CD4-positive, alpha-beta memory T cell (primary cell): ENCODE results near the gene ARL2BP. TPM values are rescaled to one million over a fixed set of nuclear protein-coding genes. Genes with fewer than 3 reads are reported as not detected.

Experiments used
- CTCF ChIA-PET: fragments of 350-600 bp; sonication (Branson Sonifier 250); formaldehyde crosslinking; loops from one replicate; lab custom pipeline; 2021; ENCODE audit warnings: inconsistent platforms; ENCODE audit not compliant: partially characterized antibody; lab: Charles Lee
- POLR2A ChIA-PET: fragments of 350-600 bp; sonication (Branson Sonifier 250); formaldehyde crosslinking; loops from one replicate; lab custom pipeline; 2021; ENCODE audit not compliant: partially characterized antibody; lab: Charles Lee
- DNase-seq, 5 donors: peaks; one replicate each; pipeline versions ENCODE4 v3.0.0 to v3.0.0-alpha.2; 2020 to 2022; ENCODE audit warnings: mixed read lengths in 1 of 5
- H3K27ac ChIP-seq: one replicate; pipeline ENCODE4 v1.7.0; 2013; ENCODE audit warnings: low read depth, low read length
- H3K27me3 ChIP-seq: 2 replicates; pipeline ENCODE4 v1.7.0; 2013; ENCODE audit warnings: mild to moderate bottlenecking, low read length, moderate library complexity; ENCODE audit not compliant: insufficient read depth
- H3K36me3 ChIP-seq: 2 replicates; pipeline ENCODE4 v1.7.0; 2013; ENCODE audit warnings: mild to moderate bottlenecking, low read length, moderate library complexity; ENCODE audit not compliant: insufficient read depth
- H3K4me1 ChIP-seq: 2 replicates; pipeline ENCODE4 v1.7.0; 2013; ENCODE audit warnings: mild to moderate bottlenecking, low read length, moderate library complexity; ENCODE audit not compliant: insufficient read depth
- H3K4me3 ChIP-seq, 2 donors: one replicate each; pipeline ENCODE4 v1.7.0; 2013; ENCODE audit warnings: low read length in 2 of 2, mild to moderate bottlenecking in 1 of 2
- H3K9me3 ChIP-seq, 2 donors: one replicate each; pipeline ENCODE4 v1.7.0; 2013; ENCODE audit warnings: low read length in 2 of 2, control low read depth in 1 of 2; ENCODE audit not compliant: control insufficient read depth in 1 of 2
- H3K27ac Mint-ChIP-seq, 7 donors: one replicate each; pipeline ENCODE4 v1.8.0; 2020 to 2021; ENCODE audit warnings: mixed read lengths in 7 of 7, mild to moderate bottlenecking in 6 of 7, inconsistent platforms in 3 of 7, moderate library complexity in 3 of 7
- H3K27me3 Mint-ChIP-seq, 2 donors: one replicate each; pipeline ENCODE4 v1.8.0; 2020 to 2021; ENCODE audit warnings: mixed read lengths in 2 of 2
- H3K36me3 Mint-ChIP-seq, 2 donors: one replicate each; pipeline ENCODE4 v1.8.0; 2020 to 2021; ENCODE audit warnings: mixed read lengths in 2 of 2, inconsistent platforms in 1 of 2, mild to moderate bottlenecking in 1 of 2
- H3K4me1 Mint-ChIP-seq, 4 donors: one replicate each; pipeline ENCODE4 v1.8.0; 2020 to 2021; ENCODE audit warnings: mixed read lengths in 4 of 4, mild to moderate bottlenecking in 1 of 4
- H3K4me3 Mint-ChIP-seq, 8 donors: one replicate each; pipeline ENCODE4 v1.8.0; 2020 to 2021; ENCODE audit warnings: mixed read lengths in 8 of 8, mild to moderate bottlenecking in 7 of 8, moderate library complexity in 6 of 8, inconsistent platforms in 3 of 8
- H3K9me3 Mint-ChIP-seq, 8 donors: one replicate each; pipeline ENCODE4 v1.8.0; 2020 to 2021; ENCODE audit warnings: mixed read lengths in 8 of 8, mild to moderate bottlenecking in 5 of 8, inconsistent platforms in 3 of 8, moderate library complexity in 1 of 8
- intact Hi-C: fragments of 100-400 bp; cut with micrococcal nuclease; formaldehyde crosslinking; loops from one replicate; pipeline ENCODE4 v1.15.1; 2023
- polyA plus RNA-seq, 2 donors: library from polyadenylated mRNA; unstranded; fragments of 300-500 nt; fragmentation: Illumina TruSeq; gene quantifications; one replicate each; pipeline ENCODE4 v1.2.3, GENCODE V29; 2021
- total RNA-seq, 2 experiments: library from RNA; stranded (reverse); gene quantifications; one replicate each; pipeline ENCODE4 v1.2.3, GENCODE V29; 2021

Gene ARL2BP
- total and polyA plus RNA-seq, 4 experiments from 2014 or later = 48.0 to 181 (median 89.5) TPM

GRCh38 chr16:57268804-57269800, 24.0 kb downstream of the ARL2BP start:
- DNase-seq = no peak
- Mint-ChIP-seq H3K9me3 (no peaks in the 10 kb centered on the region), H3K27ac (peak overlapping the region in 6 of 7 donors; percentile 22 to 80 (median 61)), H3K36me3 (no peaks in the 10 kb centered on the region), H3K4me3 (no peak overlapping the region), H3K4me1 (peaks cover 20 to 42% (median 25%) of the 10 kb centered on the region in 4 donors), H3K27me3 (no peaks in the 10 kb centered on the region)
- Histone ChIP-seq H3K4me3 (no peak overlapping the region), H3K9me3 (no peaks in the 10 kb centered on the region), H3K36me3 (no peaks in the 10 kb centered on the region), H3K27ac (no peak overlapping the region), H3K27me3 (no peaks in the 10 kb centered on the region), H3K4me1 (peaks cover 44% of the 10 kb centered on the region)
- POLR2A ChIA-PET = interaction anchor here (1.4 to 3.8 kb wide), 2 partner anchors 9 to 31 kb away, joined by 3 to 17 read pairs; no protein-coding TSS in a partner anchor
- CTCF ChIA-PET = no interaction called here
- intact Hi-C loops = no loop called here

DNA sequence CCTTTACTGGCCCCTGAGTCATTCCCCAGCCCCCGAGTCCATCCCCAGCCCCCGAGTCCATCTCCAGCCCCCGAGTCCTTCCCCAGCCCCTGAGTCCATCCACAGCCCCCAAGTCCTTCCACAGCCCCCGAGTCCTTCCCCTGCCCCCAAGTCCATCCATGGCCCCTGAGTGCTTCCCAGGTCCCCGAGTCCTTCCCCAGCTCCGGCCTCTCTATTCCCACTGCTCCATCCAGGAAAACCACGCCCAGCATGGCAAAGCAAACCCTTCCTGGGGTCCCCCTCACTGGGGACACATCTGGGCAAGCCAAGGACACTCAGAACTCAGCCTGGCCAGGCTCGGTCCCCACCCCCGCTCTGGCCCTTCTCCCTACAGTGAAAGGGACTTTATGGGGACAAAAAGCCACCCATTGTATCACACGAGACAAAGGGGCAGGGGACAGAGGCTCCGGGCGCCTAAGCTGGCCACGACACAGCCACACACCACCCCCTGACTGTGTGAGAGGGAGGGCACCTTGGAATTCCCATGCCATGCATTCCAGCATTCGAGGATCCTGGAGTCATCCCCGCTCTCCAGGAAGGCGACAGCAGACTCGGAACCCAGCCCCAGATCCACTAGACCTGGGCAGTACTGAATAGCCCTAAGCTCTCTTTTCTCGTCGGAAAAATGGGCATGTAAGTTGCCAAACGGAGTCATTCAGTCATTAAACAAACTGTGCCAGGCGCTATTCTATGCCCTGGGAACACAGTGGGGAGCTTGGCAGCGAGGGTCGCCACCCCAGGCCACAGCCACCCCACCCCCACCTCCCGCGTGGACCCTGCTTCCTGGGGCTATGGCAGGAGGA, 25.4 kb downstream of the ARL2BP start:
- H3K27ac ChIP-seq = no peak overlapping the region
- no peaks in the 10 kb centered on the region for H3K36me3 ChIP-seq
- no peak for DNase-seq
- Mint-ChIP-seq H3K4me1 (peaks cover 18 to 38% (median 22%) of the 10 kb centered on the region in 4 donors), H3K4me3 (no peak overlapping the region), H3K27ac (peak overlapping the region in 1 of 7 donors; percentile 52), H3K36me3 (no peaks in the 10 kb centered on the region), H3K27me3 (no peaks in the 10 kb centered on the region), H3K9me3 (no peaks in the 10 kb centered on the region)
- no peaks in the 10 kb centered on the region for H3K27me3 ChIP-seq
- ChIA-PET POLR2A (interaction anchor here (1.4 kb wide), 1 partner anchor 8 kb away, joined by 3 read pairs; no protein-coding TSS in a partner anchor), CTCF (no interaction called here)
- H3K4me3 ChIP-seq = no peak overlapping the region
- intact Hi-C loops = no loop called here
- no peaks in the 10 kb centered on the region for H3K9me3 ChIP-seq
- H3K4me1 ChIP-seq = peaks cover 39% of the 10 kb centered on the region

DNA sequence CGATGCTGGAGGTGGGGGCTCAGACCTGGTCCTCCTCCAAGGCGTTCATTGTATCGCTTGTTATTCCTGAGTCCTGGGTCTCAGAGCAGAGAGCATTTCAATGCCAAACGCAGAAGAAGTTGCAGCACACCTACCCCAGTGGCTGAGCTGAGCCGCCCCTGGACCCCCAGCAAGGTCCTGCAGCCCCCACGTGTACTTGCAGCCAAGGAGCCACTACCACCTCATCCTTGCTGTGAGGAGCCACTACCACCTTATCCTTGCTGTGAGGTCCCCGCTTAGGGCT, 25.9 kb downstream of the ARL2BP start:
- no peak for DNase-seq
- intact Hi-C loops = no loop called here
- POLR2A ChIA-PET = no interaction called here

DNA sequence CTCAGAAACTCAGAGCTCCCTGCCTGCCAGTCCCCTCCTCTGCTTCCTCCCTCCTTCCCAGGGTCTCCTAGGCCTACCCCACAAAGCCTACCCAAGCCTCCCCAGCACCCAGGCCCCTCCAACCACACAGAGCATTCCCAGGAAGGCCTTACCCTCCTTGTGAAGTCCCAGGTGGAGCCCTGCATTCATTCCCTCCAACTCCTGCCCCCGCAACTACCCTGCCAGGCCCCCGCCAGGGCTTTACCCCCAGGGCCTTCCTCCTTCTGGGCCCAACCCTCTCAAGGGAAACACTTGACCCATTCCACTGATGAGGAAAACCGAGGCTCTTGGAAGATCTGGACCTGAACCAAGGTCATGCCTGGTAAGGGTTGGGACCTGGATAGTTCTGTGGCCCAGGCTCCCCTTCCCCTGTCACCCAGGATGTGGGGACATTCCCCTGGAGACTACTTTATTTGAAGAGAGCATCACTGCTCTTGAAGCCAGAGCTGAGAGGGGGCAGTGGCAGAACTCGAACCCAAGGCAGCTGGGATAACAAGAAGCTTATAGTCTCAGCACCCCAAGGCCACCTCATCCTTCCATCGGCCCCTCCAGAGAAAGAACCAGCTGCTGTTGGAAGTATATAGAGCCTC, 26.9 kb downstream of the ARL2BP start:
- DNase-seq = no peak
- CTCF ChIA-PET = no interaction called here
- no peaks in the 10 kb centered on the region for H3K36me3 ChIP-seq
- Mint-ChIP-seq H3K27me3 (no peaks in the 10 kb centered on the region), H3K9me3 (no peaks in the 10 kb centered on the region), H3K36me3 (no peaks in the 10 kb centered on the region), H3K4me3 (no peak overlapping the region), H3K27ac (peak overlapping the region in 1 of 7 donors; percentile 30), H3K4me1 (peaks cover 15 to 28% (median 17%) of the 10 kb centered on the region in 4 donors)
- H3K4me1 ChIP-seq = peaks cover 28% of the 10 kb centered on the region
- no peaks in the 10 kb centered on the region for H3K9me3 ChIP-seq
- POLR2A ChIA-PET = no interaction called here
- H3K27me3 ChIP-seq = no peaks in the 10 kb centered on the region
- intact Hi-C loops = no loop called here
- no peak overlapping the region for H3K27ac ChIP-seq
- no peak overlapping the region for H3K4me3 ChIP-seq

More for the DNA sequence above, 25.9 kb downstream of the ARL2BP start:
- H3K9me3 ChIP-seq = no peaks in the 10 kb centered on the region
- H3K4me3 ChIP-seq = no peak overlapping the region
- no peaks in the 10 kb centered on the region for H3K36me3 Mint-ChIP-seq
- H3K4me1 Mint-ChIP-seq = peaks cover 17 to 32% (median 20%) of the 10 kb centered on the region in 4 donors
- no peaks in the 10 kb centered on the region for H3K27me3 Mint-ChIP-seq
- no peaks in the 10 kb centered on the region for H3K36me3 ChIP-seq
- no peaks in the 10 kb centered on the region for H3K9me3 Mint-ChIP-seq
- H3K27ac Mint-ChIP-seq = no peak overlapping the region
- H3K27me3 ChIP-seq = no peaks in the 10 kb centered on the region
- peaks cover 34% of the 10 kb centered on the region for H3K4me1 ChIP-seq
- no peak overlapping the region for H3K4me3 Mint-ChIP-seq
- CTCF ChIA-PET = no interaction called here
- H3K27ac ChIP-seq = no peak overlapping the region

GRCh38 chr16:57273359-57273758, 28.3 kb downstream of the ARL2BP start:
- H3K4me1 ChIP-seq = peaks cover 29% of the 10 kb centered on the region
- H3K9me3 Mint-ChIP-seq = no peaks in the 10 kb centered on the region
- no peak overlapping the region for H3K4me3 ChIP-seq
- no peaks in the 10 kb centered on the region for H3K9me3 ChIP-seq
- no peaks in the 10 kb centered on the region for H3K27me3 ChIP-seq
- intact Hi-C loops = no loop called here
- no peaks in the 10 kb centered on the region for H3K36me3 Mint-ChIP-seq
- no peak overlapping the region for H3K27ac ChIP-seq
- H3K27me3 Mint-ChIP-seq = no peaks in the 10 kb centered on the region
- CTCF ChIA-PET = interaction anchor here (1.1 kb wide), 1 partner anchor 147 kb away, joined by 4 read pairs; no protein-coding TSS in a partner anchor
- peaks cover 15 to 28% (median 20%) of the 10 kb centered on the region in 4 donors for H3K4me1 Mint-ChIP-seq
- POLR2A ChIA-PET = no interaction called here
- no peak overlapping the region for H3K27ac Mint-ChIP-seq
- no peak overlapping the region for H3K4me3 Mint-ChIP-seq
- H3K36me3 ChIP-seq = no peaks in the 10 kb centered on the region
- DNase-seq = no peak

GRCh38 chr16:57273826-57274225, 28.8 kb downstream of the ARL2BP start:
- intact Hi-C loops = no loop called here
- Histone ChIP-seq H3K36me3 (no peaks in the 10 kb centered on the region), H3K4me1 (peaks cover 29% of the 10 kb centered on the region), H3K9me3 (no peaks in the 10 kb centered on the region), H3K27ac (no peak overlapping the region), H3K27me3 (no peaks in the 10 kb centered on the region), H3K4me3 (no peak overlapping the region)
- peaks cover 15 to 28% (median 23%) of the 10 kb centered on the region in 4 donors for H3K4me1 Mint-ChIP-seq
- H3K27ac Mint-ChIP-seq = no peak overlapping the region
- ChIA-PET POLR2A (no interaction called here), CTCF (interaction anchor here (1.1 kb wide), 1 partner anchor 146 kb away, joined by 4 read pairs; no protein-coding TSS in a partner anchor)
- H3K4me3 Mint-ChIP-seq = no peak overlapping the region
- H3K27me3 Mint-ChIP-seq = no peaks in the 10 kb centered on the region
- no peaks in the 10 kb centered on the region for H3K9me3 Mint-ChIP-seq
- DNase-seq = no peak
- no peaks in the 10 kb centered on the region for H3K36me3 Mint-ChIP-seq
